GM19468 (cell line): ENCODE measurements around the gene FRAT1.

Experiments
- ATAC-seq: cut with Tn5 transposase; IDR thresholded peaks from one replicate; pipeline ENCODE4 v1.9.1; 2021; ENCODE audit warnings: mild to moderate bottlenecking, moderate library complexity, moderate number of reproducible peaks; ENCODE audit not compliant: unreplicated experiment; ENCODE audit errors: extremely low read depth

Gene FRAT1

DNA sequence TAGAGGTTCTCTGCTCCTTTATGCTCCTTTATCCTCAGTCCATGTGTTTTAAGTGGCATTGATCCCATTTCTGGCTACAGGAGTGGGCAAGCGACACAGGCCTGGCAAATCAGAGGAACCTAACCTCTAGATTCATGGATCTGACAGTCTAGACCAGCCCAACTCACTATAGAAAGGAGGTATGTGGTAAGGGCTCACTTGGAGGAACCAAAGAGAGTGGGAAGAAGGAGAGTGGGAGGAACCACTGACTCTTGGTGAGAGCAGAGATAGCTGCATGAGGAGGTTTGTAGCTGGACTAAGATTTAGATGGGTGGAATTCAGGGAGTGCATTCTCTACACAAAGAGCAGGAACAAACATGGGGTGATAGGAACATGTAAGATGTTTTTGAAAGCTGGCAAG, 11.6 kb upstream of the FRAT1 start:
- ATAC-seq = no peak

DNA sequence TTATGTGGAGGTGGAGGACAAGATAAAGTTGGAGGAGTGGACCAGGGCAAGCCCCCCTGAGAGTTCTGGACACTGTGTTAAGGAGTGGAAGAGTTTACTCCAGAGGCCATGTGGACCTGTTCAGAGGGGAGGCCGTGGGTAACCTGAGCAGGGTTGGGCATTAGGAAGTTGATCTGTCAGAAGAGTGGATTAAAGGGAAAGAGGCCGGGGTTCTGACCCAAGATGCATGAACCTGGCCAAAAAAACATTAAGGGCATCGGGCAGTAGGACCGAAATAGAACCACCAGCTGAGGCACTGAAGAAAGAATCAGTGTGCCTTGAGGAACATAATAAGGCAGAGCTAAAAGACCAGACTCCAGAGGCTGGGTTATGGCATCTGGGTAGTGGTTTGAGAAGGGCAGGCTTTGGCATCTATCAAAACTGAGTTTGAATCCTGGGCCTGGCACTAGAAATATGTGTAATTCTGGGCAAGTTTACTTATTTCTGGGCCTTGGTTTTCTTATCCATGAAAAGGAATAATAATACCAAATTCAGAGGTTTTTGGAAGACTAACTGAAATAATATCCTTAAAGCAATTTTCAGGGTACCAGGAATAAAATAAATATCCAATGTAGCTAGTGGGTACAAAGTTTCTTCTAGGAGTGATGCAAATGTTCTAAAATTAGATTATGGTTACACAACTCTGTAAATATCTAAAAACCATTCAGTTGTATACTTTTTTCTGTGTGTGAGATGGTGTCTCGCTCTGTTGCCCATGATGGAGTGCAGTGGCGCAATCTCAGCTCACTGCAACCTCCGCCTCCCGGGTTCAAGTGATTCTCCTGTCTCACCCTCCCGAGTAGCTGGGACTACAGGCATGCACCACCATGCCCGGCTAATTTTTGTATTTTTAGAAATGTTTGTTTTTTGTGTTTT, 10.9 kb upstream of the FRAT1 start:
- ATAC-seq = no peak

DNA sequence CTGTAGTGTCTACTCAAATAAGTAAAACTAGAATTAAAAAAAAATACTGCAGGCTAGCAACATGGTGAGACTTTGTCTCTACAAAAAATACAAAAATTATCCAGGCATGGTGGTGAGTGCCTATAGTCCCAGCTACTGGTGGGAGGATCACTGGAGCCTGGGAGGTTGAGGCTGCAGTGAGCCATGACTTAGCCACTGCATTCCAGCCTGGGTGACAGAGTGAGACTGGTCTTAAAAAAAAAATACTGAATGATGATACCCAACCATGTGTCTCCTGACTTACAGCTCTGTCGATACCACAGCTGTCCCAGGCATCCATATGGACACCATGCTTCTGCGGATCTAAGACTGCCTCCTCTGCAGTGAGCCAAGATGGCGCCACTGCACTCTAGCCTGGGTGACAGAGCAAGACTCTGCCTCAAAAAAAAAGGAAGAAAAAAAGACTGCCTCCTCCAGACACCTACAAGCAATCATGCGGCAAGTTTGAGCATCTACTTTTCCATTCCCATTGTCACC, 7.9 kb upstream of the FRAT1 start:
- no peak for ATAC-seq

DNA sequence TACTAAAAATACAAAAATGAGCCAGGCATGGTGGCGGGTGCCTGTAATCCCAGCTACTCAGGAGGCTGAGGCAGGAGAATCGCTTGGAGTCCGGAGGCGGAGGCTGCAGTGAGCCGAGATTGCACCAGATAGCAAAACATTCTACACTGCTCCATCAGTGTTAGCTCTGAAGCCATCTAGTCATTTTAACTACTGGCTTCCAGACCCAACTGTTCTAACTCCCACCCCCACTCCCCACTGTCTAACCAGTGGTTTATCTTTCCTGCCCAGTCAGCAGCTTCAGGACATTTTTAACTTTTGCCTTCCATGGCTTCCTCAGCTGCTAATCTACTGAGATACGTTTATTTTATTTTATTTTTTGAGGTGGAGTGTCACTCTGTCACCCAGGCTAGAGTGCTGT, 6.2 kb upstream of the FRAT1 start:
- ATAC-seq = no peak

DNA sequence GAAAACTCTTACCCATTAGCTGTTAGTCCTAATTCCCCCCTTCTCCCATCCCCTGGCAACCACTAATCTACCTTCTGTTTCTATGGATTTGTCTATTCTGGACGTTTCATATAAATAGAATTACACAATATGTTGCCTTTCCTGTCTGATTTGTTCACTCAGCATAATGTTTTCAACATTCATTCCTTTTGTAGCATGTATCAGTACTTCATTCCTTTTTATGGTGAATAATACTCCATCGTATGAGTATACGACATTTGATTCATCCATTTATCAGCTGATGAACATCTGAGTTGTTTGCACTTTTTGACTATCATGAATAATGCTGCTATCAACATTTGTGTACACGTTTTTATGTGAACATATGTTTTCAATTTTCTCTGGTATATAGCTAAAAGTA, 4.4 kb upstream of the FRAT1 start:
- ATAC-seq = no peak

DNA sequence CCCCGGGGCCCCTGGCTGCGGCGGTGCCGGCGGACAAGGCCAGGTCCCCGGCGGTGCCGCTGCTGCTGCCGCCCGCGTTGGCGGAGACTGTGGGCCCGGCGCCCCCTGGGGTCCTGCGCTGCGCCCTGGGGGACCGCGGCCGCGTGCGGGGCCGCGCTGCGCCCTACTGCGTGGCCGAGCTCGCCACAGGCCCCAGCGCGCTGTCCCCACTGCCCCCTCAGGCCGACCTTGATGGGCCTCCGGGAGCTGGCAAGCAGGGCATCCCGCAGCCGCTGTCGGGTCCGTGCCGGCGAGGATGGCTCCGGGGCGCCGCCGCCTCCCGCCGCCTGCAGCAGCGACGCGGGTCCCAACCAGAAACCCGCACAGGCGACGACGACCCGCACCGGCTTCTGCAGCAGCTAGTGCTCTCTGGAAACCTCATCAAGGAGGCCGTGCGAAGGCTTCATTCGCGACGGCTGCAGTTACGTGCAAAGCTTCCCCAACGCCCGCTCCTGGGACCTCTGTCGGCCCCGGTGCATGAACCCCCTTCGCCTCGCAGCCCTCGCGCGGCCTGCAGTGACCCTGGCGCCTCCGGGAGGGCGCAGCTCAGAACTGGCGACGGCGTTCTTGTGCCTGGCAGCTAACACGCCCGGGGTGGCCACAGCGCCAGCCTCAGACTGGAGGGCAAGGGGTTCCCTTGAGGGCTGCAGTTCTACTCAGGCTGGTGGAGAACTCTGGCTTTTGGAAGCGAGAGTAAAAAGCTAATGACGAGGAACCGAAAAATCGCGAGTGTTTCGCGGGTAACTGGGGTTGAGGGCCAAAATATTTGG, 804 bp downstream of the FRAT1 start:
- no peak for ATAC-seq

DNA sequence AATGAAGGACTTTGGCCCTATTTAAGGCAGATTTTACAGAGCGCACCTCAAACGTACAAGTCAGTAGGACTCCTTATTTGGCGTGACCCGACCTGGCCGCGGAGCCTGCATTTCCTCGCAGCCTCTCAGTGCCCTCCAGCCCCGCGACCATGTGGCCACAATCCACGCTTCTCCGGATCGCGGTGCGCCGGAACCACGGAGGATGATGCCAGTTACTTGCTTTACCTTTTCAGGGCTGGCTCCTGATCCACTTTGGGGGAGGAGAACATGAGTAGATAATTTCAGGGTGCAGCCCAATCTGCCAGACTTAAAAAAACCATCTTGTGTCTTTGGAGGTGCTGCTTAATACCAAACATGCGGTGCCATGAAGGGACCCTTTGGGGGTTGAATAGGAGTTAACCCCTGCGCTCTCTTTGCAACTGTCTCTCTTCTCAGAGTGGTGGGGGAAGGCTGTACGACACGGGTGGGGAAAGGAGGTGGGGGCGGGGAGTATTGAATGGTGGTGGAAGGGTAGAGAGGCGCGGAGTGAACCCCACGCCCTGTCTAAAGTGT, 1.5 kb downstream of the FRAT1 start:
- no peak for ATAC-seq

DNA sequence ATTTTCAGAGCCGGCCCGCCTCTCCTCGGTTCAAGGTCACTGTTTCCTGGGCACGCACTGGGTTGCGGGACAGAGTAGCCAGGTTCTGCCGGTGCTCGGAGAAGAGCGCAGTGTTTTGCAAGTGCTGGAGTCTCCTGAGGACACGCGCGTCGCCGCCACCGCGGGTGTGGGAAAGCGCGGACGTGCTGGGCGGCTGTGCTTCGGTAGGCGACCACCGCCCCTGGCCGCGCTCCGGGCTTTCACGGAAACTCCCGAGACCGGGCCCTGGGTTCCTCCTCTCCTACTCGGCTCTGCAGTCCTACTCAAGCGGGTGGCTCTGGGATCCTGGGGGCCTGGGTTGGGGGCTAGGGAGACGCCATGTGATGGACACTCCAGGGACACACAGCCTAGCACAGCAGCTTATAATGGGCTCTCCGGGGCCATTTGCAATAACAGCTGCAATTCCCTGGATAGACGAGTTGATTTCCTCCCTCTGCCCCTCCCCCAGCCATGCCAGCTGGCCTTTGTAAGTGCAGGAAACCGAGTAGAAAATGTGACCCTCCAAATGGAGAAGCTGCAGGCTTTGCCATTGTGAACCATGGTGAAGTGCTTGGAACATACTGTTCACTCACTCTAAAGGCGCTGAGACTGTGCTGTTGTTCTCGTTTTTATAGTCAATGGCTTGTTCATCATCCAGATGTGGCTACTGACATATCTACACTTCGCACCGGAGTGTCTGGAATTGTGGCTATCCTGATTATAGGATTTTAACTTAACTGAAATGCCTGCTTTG, 2.1 kb downstream of the FRAT1 start:
- ATAC-seq = no peak

DNA sequence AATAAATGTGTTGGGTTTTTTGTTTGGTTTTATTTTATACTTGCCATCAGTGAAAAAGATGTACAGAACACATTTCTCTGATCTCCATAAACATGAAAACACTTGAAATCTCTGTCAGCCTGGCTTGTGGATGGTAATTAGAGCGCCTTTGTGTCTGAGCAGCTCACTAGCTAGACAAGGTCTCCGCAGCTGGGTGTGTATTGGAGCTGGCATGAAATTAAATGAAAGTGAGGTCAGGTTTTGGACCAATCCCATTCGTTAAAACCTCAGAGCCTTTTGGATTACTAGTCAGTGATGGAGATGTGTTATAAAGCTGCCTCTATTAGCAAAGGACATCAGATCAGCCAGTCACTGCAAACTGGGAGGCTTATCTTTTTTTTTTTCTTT, 2.7 kb downstream of the FRAT1 start:
- ATAC-seq = no peak

DNA sequence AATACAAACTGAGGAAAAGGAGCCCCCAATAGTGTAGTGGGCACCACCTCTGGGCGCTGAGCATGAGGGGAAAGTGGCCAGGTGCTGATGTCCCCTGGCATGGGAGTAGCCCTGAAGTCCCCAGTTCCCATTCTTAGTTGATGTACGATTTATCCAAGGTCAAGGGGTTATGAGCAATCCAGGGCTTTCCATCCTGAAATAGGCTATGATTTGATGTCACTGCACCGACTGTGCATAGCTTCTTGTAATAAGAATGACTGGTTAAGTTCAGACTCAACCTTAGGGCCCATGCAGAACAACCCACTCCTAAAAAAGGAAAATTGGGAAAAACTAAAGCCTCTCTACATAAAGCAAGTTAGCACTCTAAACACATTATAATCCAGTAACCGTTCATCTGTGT, 4.4 kb downstream of the FRAT1 start:
- no peak for ATAC-seq

DNA sequence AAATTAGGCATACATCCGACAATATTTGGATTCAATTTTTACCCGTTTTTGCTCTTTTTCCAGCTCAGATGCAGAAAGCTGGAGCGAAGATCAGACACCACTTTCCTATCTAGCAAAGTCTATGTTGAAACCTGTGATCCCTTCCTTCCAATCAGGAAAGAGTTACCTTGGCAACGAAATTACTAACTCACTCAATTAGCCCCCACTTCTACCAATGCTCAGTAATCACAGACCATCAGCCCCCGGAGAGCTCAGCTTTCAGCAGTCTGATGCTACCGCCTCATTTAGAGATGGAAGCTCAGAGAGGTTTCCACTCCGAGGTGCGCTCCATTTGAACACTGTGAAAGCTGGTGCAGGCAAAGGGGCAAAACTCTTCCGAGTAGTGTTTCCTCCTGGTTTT, 6.7 kb downstream of the FRAT1 start:
- ATAC-seq = no peak

DNA sequence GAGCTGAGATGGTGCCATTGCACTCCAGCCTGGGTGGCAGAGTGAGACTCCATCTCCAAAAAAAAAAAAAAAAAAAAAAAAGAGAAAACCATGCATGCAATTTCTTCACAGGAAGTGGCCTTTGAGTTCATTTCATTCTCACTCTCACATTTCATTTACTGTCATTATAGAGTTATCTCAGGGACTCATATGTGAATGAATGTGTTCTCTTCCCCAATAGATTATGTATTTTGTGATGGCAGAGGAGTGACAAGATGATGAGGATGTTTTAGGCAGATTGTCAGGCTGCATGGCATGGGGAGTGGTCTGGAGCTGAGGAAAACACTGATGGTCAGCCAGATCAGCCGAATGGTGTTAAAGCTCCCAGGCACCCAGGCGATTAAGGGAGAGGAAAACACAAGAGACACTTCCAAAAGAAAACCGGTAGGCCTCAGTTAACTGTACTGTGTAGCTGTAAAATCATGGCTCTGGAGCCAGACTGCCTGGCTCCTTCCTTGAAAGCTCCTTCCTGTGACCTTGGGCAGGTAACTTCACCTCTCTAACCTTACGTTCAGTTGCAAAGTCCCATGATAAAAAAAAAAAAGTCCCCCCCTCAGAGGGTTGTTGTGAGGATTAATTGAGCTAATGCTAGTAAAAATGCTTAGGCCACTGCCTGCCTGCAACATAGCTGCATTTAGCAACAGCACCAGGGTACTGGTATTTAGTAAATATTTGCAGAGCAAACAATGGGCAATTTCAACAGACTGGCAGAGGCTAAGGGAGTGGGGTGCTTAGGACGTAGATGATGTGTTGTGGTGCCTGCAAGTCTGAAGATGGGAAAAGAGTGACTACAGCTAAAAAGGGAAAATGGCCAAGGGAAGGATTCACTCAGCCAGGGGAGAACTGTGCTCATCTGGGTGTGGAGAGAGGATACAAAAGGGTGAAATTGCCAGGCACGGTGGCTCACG, 8.6 kb downstream of the FRAT1 start:
- ATAC-seq = no peak

DNA sequence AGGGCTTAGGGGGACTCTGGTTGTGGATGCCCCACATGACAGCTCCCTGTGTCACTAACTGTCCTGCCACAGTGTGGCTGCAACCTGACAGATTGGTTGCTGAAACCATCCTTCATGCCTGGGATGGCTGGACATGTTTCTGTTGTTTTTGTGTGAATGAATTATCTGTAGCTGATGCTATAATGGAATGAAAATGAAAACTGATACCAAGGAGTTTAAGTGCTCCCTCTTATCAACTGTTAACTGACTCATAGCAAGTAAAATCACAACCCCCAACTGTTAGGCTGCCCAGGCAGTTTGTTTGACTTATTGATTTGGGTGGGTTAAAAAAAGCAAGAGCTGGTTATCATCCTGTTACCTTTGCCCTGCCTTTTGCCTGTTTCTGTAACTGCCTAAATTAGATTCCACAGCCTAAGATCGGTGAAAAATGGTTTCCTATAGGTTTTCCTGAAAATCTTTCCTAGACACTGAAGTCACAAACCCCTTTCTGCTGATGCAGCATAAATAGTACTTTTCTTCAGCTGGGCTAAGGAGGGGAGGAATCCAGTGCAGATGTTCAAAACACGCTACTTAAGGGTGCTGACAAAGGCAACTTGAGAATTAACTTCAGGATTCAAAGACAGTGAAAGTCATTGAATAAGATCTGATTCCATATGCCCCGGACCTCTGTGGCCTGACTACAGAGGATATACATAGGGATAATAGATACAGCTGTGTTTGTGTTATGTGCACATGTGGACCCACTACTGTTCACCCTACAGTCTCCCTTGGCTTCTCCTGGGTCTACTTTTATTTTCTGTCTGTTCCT, 9.8 kb downstream of the FRAT1 start:
- no peak for ATAC-seq

DNA sequence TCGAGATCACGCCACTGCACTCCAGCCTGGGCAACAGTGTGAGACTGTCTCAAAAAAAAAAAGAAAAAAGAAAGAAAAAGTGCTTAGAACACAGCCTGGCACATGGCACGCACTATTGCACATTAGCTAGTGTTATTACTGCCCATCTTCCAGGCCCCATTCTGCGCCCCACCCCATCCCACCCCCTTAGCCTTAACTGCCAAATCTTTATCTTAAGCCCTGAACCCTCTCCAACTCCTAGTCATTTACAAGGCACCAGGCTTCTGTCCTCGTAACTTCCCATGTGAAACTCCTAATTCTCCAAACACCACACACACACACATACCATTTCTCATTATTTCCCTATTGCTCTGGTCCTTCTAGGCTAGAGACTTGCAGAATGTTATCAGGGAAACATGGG, 10.7 kb downstream of the FRAT1 start:
- no peak for ATAC-seq

DNA sequence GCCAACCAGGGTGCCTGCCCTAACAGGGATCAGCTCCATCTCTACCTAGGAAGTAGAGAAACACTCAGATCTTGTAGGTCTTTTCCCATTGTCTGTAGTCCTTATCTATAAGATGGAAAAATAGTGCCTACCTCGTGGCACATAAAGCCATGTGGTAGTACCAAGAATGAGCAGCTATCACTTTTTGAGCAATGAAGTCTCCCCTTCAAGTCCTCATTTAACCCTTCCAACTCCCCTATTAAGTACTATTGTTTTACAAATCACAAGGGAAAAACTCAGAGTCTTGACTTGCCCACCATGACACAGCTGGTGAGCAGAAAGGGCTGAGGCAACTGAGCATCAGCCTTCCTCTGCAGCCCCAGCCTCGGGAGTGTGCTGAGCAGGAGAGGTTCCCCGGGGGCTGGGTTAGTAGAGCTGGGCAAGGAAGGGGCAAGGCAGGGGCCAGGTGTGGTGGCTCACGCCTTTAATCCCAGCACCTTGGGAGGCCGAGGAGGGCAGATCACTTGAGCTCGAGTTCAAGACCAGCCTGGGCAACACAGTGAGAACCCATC, 12.2 kb downstream of the FRAT1 start:
- no peak for ATAC-seq

DNA sequence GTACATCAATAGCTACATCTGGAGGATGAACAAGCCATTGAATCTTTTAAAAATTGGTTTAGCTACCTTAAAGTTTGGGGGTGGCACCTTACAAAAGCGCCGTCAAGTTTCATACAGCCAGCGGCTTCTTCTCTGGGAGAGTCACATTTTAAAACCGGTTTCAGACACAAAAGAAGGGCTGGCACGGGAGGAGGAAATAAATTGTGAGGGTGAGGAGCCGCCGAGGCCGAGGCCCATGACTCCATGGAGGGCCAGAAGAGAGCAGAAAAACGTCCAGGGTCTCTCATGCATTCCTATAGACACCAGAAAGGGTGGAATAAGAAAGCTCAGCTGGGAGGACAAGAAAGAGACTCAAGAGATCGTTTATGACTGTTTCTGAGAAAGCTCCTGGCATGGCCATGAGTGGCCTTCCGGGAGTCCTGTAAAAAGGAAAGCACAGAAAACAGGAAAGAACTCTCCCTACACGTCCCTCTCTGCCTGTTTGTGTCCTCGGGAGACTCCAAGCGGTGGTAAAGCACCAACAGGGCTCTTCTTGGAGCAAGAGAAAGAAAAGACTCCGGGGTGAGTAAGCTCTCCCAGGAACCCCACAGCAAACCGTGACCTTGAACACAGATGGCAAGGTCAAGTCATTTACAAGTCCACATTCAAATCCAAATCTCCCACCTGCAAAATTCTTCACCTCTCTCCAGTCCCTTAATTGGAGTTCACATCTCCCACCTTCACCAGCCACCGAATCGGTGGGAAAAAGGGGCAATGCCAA, 13.7 kb downstream of the FRAT1 start:
- ATAC-seq = no peak

DNA sequence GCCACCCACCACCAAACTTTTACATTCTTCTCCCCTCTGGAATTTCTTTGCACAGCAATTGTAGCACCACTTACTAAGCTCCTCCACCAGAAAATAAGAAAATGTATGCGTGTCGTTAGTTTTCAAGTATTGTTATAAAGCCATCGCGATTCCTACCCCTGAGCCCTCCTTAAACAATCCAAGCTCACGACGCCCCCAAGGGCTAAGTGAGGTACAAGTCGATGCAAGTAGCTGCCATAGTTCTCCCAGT, 14.2 kb downstream of the FRAT1 start:
- no peak for ATAC-seq
